ENCODE data around the gene COL21A1. TPM values are rescaled to one million over a fixed set of nuclear protein-coding genes. Genes with fewer than 3 reads are reported as not detected.
A peak's percentile ranks its signal among the peaks of the same experiment; 100 is the strongest.

COL21A1 gene
- total and polyA plus RNA-seq, 3 experiments from 2014 or later = not detected

DNA sequence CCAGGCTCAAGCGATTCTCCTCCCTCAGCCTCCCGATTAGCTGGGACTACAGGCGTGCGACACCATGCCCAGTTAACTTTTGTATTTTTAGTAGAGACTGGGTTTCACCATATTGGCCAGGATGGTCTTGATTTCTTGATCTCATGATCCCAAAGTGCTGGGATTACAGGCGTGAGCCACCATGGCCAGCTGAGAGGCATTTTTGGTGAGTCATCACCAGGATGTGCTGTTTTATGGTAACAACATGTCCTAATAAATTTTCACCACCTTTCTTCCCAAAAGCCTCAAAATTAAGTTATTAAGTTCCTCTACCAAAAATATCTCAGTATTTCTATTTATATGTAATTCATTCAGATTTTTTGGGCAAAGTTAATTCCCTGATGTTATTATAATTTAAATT, 53.5 kb downstream of the COL21A1 start:
- H3K4me3 ChIP-seq (ENCODE audit: low read length) = no peak overlapping the region
- H3K36me3 ChIP-seq (ENCODE audit: insufficient read depth, low read length) = no peaks in the 10 kb centered on the region
- ChIA-PET POLR2A (no interaction called here), CTCF (no interaction called here)
- DNase-seq = no peak
- H3K27ac Mint-ChIP-seq = no peak overlapping the region
- H3K4me1 Mint-ChIP-seq = no peaks in the 10 kb centered on the region
- H3K36me3 Mint-ChIP-seq = no peaks in the 10 kb centered on the region
- H3K27me3 Mint-ChIP-seq = no peaks in the 10 kb centered on the region
- H3K9me3 Mint-ChIP-seq = peaks cover 12 to 37% (median 14%) of the 10 kb centered on the region in 5 donors
- no peaks in the 10 kb centered on the region for H3K4me1 ChIP-seq (ENCODE audit: insufficient read depth, low read length)
- no peaks in the 10 kb centered on the region for H3K27me3 ChIP-seq (ENCODE audit: insufficient read depth, low read length, poor library complexity, severe bottlenecking)
- H3K9me3 ChIP-seq (ENCODE audit: low read length) = no peaks in the 10 kb centered on the region
- no peak overlapping the region for H3K27ac ChIP-seq (ENCODE audit: low read depth, low read length)
- H3K4me3 Mint-ChIP-seq = no peak overlapping the region

DNA sequence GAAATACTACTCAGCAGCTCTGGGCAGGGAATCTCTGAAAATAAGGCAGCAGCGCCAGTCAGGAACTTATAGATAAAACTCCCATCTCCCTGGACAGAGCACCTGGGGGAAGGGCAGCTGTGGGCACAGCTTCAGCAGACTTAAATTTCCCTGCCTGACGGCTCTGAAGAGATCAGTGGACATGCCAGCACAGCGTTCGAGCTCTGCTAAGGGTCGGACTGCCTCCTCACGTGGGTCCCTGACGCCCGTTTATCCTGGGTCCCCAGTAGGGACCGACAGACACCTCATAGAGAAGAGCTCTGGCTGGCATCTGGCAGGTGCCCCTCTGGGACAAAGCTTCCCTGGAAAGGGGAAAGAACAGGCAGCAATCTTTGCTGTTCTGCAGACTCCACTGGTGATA, 59.0 kb downstream of the COL21A1 start:
- Mint-ChIP-seq H3K4me1 (no peaks in the 10 kb centered on the region), H3K4me3 (no peak overlapping the region), H3K36me3 (no peaks in the 10 kb centered on the region), H3K9me3 (peaks cover 5 to 32% (median 18%) of the 10 kb centered on the region in 5 donors), H3K27me3 (no peaks in the 10 kb centered on the region), H3K27ac (no peak overlapping the region)
- ChIA-PET POLR2A (no interaction called here), CTCF (no interaction called here)
- Histone ChIP-seq H3K27me3 (ENCODE audit: insufficient read depth, low read length, poor library complexity, severe bottlenecking) (no peaks in the 10 kb centered on the region), H3K9me3 (ENCODE audit: low read length) (no peaks in the 10 kb centered on the region), H3K4me3 (ENCODE audit: low read length) (no peak overlapping the region), H3K36me3 (ENCODE audit: insufficient read depth, low read length) (no peaks in the 10 kb centered on the region), H3K27ac (ENCODE audit: low read depth, low read length) (no peak overlapping the region), H3K4me1 (ENCODE audit: insufficient read depth, low read length) (no peaks in the 10 kb centered on the region)
- no peak for DNase-seq

DNA sequence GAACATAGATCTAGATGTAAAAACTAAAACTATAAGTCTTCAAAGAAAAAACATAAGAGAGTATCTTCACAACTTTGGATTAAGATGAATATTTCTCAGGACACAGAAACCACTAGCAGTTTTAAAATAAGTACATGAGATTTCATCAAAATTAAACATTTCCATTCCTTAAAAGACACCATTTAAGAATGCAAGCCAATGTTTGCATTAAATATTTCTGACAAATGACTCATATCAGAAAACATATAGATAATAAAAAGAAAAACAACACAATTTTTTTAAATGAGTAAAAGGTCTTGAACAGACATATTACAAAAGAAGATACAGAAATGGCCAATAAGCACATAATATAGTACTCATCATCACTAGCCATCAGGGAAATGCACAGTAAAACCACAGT, 59.7 kb downstream of the COL21A1 start:
- DNase-seq = no peak
- CTCF ChIA-PET = no interaction called here
- H3K36me3 Mint-ChIP-seq = no peaks in the 10 kb centered on the region
- no peaks in the 10 kb centered on the region for H3K4me1 ChIP-seq (ENCODE audit: insufficient read depth, low read length)
- no peak overlapping the region for H3K27ac ChIP-seq (ENCODE audit: low read depth, low read length)
- H3K36me3 ChIP-seq (ENCODE audit: insufficient read depth, low read length) = no peaks in the 10 kb centered on the region
- no peaks in the 10 kb centered on the region for H3K9me3 ChIP-seq (ENCODE audit: low read length)
- no peak overlapping the region for H3K4me3 Mint-ChIP-seq
- H3K4me3 ChIP-seq (ENCODE audit: low read length) = no peak overlapping the region
- H3K9me3 Mint-ChIP-seq = peaks cover 5 to 34% (median 18%) of the 10 kb centered on the region in 5 donors
- POLR2A ChIA-PET = no interaction called here
- no peaks in the 10 kb centered on the region for H3K4me1 Mint-ChIP-seq
- H3K27me3 Mint-ChIP-seq = no peaks in the 10 kb centered on the region
- H3K27ac Mint-ChIP-seq = no peak overlapping the region
- no peaks in the 10 kb centered on the region for H3K27me3 ChIP-seq (ENCODE audit: insufficient read depth, low read length, poor library complexity, severe bottlenecking)

DNA sequence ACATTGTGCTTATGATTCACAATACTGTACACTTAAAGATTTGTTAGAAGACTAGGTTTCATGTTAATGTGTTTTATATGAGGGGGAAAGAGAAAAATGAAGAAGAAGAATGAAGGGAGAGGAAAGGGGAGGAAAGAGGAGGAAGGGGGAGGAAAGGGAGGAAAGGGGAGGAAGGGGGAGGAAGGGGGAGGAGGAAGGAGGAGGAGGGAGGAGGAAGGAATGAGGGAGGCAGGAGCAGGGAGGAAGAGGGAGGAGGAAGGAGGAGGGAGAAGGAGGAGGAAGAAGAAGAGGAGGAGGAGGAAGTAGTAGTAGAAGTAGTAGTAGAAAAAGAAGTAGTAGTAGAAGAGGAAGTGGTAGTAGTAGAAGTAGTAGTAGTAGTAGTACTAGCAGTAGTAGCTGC, 70.6 kb downstream of the COL21A1 start:
- no peaks in the 10 kb centered on the region for H3K27me3 ChIP-seq (ENCODE audit: insufficient read depth, low read length, poor library complexity, severe bottlenecking)
- Mint-ChIP-seq H3K27ac (no peak overlapping the region), H3K9me3 (peaks cover 11 to 50% (median 30%) of the 10 kb centered on the region in 5 donors), H3K4me1 (no peaks in the 10 kb centered on the region), H3K27me3 (no peaks in the 10 kb centered on the region), H3K4me3 (no peak overlapping the region), H3K36me3 (peaks cover 0 to 1% (median 0%) of the 10 kb centered on the region in 3 donors)
- DNase-seq = no peak
- ChIA-PET POLR2A (no interaction called here), CTCF (no interaction called here)
- H3K4me3 ChIP-seq (ENCODE audit: low read length) = no peak overlapping the region
- H3K27ac ChIP-seq (ENCODE audit: low read depth, low read length) = no peak overlapping the region
- peaks cover 4% of the 10 kb centered on the region for H3K9me3 ChIP-seq (ENCODE audit: low read length)
- no peaks in the 10 kb centered on the region for H3K4me1 ChIP-seq (ENCODE audit: insufficient read depth, low read length)
- H3K36me3 ChIP-seq (ENCODE audit: insufficient read depth, low read length) = no peaks in the 10 kb centered on the region

DNA sequence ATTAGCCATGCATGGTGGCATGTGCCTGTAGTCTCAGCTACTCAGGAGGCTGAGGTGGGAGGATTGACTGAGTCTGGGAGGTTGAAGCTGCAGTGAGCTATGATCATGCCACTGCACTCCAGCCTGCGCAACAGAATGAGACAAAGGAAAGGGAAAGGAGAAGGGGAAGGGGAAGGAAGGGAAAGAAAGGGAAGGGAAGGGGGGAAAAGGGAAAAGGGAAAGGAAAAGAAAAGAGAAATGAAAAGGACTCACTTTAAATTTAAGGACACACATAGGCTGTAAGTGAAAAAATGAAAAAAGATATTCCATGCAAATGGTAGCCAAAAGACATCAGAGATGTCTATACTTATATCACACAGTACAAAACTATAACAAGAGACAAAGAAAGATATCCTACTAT, 74.2 kb downstream of the COL21A1 start:
- Mint-ChIP-seq H3K36me3 (peaks cover 0 to 1% (median 0%) of the 10 kb centered on the region in 3 donors), H3K4me1 (no peaks in the 10 kb centered on the region), H3K9me3 (peaks cover 19 to 42% (median 34%) of the 10 kb centered on the region in 5 donors), H3K4me3 (no peak overlapping the region), H3K27ac (no peak overlapping the region), H3K27me3 (no peaks in the 10 kb centered on the region)
- peaks cover 7% of the 10 kb centered on the region for H3K9me3 ChIP-seq (ENCODE audit: low read length)
- ChIA-PET POLR2A (no interaction called here), CTCF (no interaction called here)
- DNase-seq = no peak
- H3K4me3 ChIP-seq (ENCODE audit: low read length) = no peak overlapping the region
- no peaks in the 10 kb centered on the region for H3K4me1 ChIP-seq (ENCODE audit: insufficient read depth, low read length)
- no peak overlapping the region for H3K27ac ChIP-seq (ENCODE audit: low read depth, low read length)
- H3K27me3 ChIP-seq (ENCODE audit: insufficient read depth, low read length, poor library complexity, severe bottlenecking) = no peaks in the 10 kb centered on the region
- no peaks in the 10 kb centered on the region for H3K36me3 ChIP-seq (ENCODE audit: insufficient read depth, low read length)

DNA sequence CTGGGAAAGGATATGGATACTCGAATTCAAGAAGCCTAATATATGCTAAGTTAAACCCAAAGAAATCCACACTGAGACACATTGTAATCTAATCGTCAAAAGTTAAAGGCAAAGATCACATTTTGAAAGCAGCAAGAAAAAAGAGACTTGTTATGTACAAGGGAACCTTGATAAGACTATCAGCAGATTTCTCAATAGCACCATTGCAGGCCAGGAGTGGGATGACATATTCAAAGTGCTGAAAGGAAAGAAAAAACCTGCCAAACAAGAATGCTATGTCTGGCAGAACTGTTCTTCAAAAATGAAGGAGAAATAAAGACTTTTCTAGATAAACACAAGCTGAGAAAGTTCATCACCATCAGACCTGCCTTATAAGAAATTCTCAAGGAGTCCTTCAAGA, 75.2 kb downstream of the COL21A1 start:
- peaks cover 7% of the 10 kb centered on the region for H3K9me3 ChIP-seq (ENCODE audit: low read length)
- H3K4me1 Mint-ChIP-seq = no peaks in the 10 kb centered on the region
- no peak overlapping the region for H3K27ac Mint-ChIP-seq
- H3K27me3 ChIP-seq (ENCODE audit: insufficient read depth, low read length, poor library complexity, severe bottlenecking) = no peaks in the 10 kb centered on the region
- peaks cover 19 to 48% (median 36%) of the 10 kb centered on the region in 5 donors for H3K9me3 Mint-ChIP-seq
- DNase-seq = no peak
- ChIA-PET CTCF (no interaction called here), POLR2A (no interaction called here)
- H3K4me3 Mint-ChIP-seq = no peak overlapping the region
- H3K4me1 ChIP-seq (ENCODE audit: insufficient read depth, low read length) = no peaks in the 10 kb centered on the region
- no peaks in the 10 kb centered on the region for H3K36me3 ChIP-seq (ENCODE audit: insufficient read depth, low read length)
- peaks cover 0 to 1% (median 0%) of the 10 kb centered on the region in 3 donors for H3K36me3 Mint-ChIP-seq
- no peak overlapping the region for H3K27ac ChIP-seq (ENCODE audit: low read depth, low read length)
- H3K4me3 ChIP-seq (ENCODE audit: low read length) = no peak overlapping the region
- H3K27me3 Mint-ChIP-seq = no peaks in the 10 kb centered on the region

DNA sequence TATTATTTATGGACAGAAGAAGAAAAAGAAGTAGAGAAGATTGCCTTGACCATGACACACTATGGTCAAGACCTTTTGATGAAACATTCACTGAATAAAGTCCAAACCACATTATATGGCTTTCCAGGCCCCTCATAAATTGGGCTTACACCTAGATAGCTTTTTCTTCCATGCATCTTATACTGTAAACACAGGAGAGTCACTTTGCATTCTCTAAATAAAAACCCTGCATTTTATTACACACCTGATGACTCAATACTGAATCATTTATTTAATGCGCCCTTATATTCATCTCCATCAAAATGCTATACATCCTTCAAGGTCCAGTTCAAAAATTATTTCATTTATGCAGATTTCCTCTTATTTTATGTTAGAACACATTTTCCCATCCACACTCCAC, 78.0 kb downstream of the COL21A1 start:
- H3K36me3 ChIP-seq (ENCODE audit: insufficient read depth, low read length) = no peaks in the 10 kb centered on the region
- no peak overlapping the region for H3K27ac ChIP-seq (ENCODE audit: low read depth, low read length)
- no peak overlapping the region for H3K4me3 ChIP-seq (ENCODE audit: low read length)
- no peak for DNase-seq
- H3K9me3 ChIP-seq (ENCODE audit: low read length) = peaks cover 7% of the 10 kb centered on the region
- no peaks in the 10 kb centered on the region for H3K4me1 ChIP-seq (ENCODE audit: insufficient read depth, low read length)
- Mint-ChIP-seq H3K36me3 (peaks cover 0 to 1% (median 0%) of the 10 kb centered on the region in 3 donors), H3K4me1 (no peaks in the 10 kb centered on the region), H3K9me3 (peaks cover 19 to 33% (median 23%) of the 10 kb centered on the region in 5 donors), H3K27me3 (no peaks in the 10 kb centered on the region), H3K27ac (no peak overlapping the region), H3K4me3 (no peak overlapping the region)
- ChIA-PET CTCF (no interaction called here), POLR2A (no interaction called here)
- H3K27me3 ChIP-seq (ENCODE audit: insufficient read depth, low read length, poor library complexity, severe bottlenecking) = no peaks in the 10 kb centered on the region

DNA sequence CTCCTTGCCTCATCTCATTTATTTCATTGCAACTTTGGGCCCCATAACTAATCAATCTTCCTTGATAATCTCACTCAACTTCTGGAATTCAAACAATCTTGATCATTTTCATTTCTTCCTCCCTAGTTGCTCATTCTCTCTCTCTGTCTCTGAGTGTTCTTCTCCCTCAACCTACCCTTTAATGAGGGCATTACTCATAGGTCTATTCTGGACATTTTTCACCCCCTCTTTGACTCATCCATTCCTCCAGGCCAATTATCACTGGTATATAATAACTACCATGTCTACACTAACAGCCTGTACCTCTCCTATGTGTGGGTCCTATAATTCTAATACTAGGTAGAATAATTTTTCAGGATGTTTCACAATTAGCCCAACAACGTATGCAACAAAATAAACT, 78.8 kb downstream of the COL21A1 start:
- POLR2A ChIA-PET = no interaction called here
- Mint-ChIP-seq H3K27ac (no peak overlapping the region), H3K4me1 (no peaks in the 10 kb centered on the region), H3K27me3 (no peaks in the 10 kb centered on the region), H3K36me3 (peaks cover 0 to 1% (median 0%) of the 10 kb centered on the region in 3 donors), H3K9me3 (peaks cover 16 to 28% (median 21%) of the 10 kb centered on the region in 5 donors), H3K4me3 (no peak overlapping the region)
- DNase-seq = no peak
- H3K27ac ChIP-seq (ENCODE audit: low read depth, low read length) = no peak overlapping the region
- H3K4me3 ChIP-seq (ENCODE audit: low read length) = no peak overlapping the region
- no peaks in the 10 kb centered on the region for H3K4me1 ChIP-seq (ENCODE audit: insufficient read depth, low read length)
- CTCF ChIA-PET = no interaction called here
- no peaks in the 10 kb centered on the region for H3K36me3 ChIP-seq (ENCODE audit: insufficient read depth, low read length)
- H3K27me3 ChIP-seq (ENCODE audit: insufficient read depth, low read length, poor library complexity, severe bottlenecking) = no peaks in the 10 kb centered on the region
- peaks cover 7% of the 10 kb centered on the region for H3K9me3 ChIP-seq (ENCODE audit: low read length)

DNA sequence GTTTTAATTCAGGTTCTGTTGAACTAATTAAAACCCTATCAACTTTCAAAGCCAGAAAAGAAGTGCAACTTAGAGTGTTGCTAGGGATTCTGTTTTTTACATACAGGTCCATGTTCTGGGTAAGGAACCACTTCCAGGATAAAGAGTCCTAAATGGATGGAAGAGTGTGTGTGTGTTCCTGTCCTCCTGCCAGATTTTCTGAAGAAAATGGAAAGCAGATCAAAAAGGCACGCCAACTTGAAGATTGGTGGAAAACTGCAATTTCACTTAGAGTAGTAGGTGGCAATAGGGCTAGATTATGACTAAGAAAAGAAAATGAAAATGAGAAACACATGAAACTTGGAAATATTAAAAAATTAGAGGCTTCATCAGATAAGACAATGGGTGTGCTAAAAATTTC, 85.3 kb downstream of the COL21A1 start:
- Mint-ChIP-seq H3K36me3 (no peaks in the 10 kb centered on the region), H3K4me1 (no peaks in the 10 kb centered on the region), H3K9me3 (peaks cover 4 to 29% (median 8%) of the 10 kb centered on the region in 5 donors), H3K27ac (peak overlapping the region in 1 of 8 donors; percentile 71), H3K27me3 (no peaks in the 10 kb centered on the region), H3K4me3 (no peak overlapping the region)
- no peaks in the 10 kb centered on the region for H3K36me3 ChIP-seq (ENCODE audit: insufficient read depth, low read length)
- no peaks in the 10 kb centered on the region for H3K9me3 ChIP-seq (ENCODE audit: low read length)
- CTCF ChIA-PET = no interaction called here
- no peak overlapping the region for H3K4me3 ChIP-seq (ENCODE audit: low read length)
- no peak for DNase-seq
- no peaks in the 10 kb centered on the region for H3K27me3 ChIP-seq (ENCODE audit: insufficient read depth, low read length, poor library complexity, severe bottlenecking)
- no peaks in the 10 kb centered on the region for H3K4me1 ChIP-seq (ENCODE audit: insufficient read depth, low read length)
- POLR2A ChIA-PET = no interaction called here
- no peak overlapping the region for H3K27ac ChIP-seq (ENCODE audit: low read depth, low read length)
